SHP77 treated with DMSO at 0.1 percent for 48 hours (cell line): ENCODE data around the gene TBX21.
"Not testable (repeated sequence)": the region's sequence is repeated elsewhere in the genome, so short reads cannot be mapped to it uniquely, and the experiment has no call there.

Source experiments
- DNase-seq: peaks from one replicate; lab custom pipeline; 2025; lab: John Stamatoyannopoulos, UW

TBX21 gene

DNA sequence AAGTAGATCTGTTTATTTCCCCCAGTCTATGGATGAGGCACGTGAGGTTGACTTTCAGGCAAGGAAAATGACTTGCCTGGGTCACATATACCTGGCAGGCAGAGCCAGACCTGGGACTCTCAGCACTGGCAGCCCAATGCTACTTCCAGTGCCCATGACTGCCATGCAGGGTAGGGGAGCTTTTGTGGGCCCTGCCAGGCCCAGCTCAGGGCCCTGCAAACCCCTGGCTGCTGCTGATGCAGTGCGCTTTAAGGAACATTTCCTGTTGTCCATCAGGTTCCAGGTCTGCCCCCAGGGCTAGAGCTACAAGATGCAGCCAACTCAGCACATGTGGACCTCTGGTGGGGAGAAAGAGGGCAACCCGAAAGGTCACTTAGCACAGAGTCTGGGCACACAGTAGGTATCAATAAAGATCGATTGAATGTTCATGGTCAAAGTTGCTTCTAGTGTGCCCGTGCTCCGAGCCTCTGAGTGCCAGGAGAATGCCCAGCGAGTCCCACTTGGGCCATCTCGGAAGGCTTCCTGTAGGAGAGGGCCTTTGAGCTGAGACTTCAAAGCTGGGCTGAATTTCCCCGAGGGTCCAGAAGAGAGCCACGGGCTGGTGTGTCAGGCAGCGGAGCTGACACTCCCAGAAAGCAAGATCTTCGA is 513 bp upstream of the TBX21 start:
- no peak for DNase-seq

DNA sequence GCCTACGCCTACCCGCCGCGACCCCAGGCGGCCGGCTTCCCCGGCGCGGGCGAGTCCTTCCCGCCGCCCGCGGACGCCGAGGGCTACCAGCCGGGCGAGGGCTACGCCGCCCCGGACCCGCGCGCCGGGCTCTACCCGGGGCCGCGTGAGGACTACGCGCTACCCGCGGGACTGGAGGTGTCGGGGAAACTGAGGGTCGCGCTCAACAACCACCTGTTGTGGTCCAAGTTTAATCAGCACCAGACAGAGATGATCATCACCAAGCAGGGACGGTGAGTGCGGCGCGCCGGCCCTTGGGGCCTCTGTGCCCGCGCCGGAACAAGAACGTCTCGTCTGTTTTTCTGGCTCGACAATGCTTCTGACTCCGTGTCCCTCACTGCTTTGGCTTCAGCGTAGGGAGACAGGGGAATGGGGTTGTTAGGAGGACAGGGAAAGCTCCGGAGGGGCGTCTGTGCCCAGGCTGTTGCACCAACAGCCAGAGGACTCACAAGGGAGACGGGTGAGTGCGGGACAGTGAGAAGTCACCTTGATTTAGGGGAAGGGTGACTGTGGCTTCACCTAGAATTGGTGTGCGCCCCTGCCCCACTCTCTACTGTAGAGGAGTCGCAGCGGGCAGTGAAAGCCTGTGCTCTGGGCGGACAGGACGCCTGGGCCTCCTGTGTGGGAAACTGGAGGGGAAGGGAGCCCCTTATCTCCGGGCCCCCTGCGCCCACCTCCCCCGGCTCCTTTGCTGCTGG is 806 bp downstream of the TBX21 start:
- DNase-seq, result no peak

DNA sequence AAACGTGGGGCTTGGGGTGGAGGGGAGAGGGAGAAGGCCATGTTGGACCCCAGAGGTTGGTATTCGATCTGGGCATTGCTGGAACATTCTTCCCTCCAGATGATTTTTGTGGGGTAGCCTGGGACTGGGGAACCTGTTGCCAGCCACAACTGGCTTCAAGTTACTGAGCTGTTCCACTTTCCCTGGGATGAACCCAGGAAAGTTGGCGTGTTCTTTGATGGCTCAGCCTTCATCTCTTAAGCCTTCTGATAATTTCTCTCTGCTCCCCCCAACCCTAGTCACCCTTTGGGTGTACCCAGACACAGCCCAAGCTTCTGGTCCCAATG is 2.1 kb downstream of the TBX21 start:
- no peak for DNase-seq

DNA sequence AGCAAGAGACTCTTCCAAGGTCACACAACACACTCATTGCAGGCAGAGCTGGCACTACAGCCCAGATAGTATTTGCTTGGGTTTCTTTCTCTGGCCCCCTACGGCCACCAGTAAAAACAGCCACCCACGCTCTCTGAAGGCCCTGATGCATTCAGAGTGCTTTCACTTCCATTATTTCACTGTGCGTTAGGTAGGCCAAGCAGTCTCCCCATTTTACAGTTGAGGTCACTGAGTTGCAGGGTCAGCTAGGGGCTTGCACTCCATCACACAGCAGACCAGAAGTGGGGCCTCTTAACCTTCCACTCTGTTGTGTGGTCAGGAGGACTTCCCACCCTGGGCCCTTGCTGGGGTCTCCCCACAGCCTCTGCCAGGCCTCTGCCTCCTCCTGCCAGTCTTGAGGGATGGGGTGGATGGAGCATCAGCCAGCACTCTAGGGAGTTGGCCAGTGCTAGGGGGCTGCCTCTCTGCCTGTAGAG is 2.5 kb downstream of the TBX21 start:
- no peak for DNase-seq

DNA sequence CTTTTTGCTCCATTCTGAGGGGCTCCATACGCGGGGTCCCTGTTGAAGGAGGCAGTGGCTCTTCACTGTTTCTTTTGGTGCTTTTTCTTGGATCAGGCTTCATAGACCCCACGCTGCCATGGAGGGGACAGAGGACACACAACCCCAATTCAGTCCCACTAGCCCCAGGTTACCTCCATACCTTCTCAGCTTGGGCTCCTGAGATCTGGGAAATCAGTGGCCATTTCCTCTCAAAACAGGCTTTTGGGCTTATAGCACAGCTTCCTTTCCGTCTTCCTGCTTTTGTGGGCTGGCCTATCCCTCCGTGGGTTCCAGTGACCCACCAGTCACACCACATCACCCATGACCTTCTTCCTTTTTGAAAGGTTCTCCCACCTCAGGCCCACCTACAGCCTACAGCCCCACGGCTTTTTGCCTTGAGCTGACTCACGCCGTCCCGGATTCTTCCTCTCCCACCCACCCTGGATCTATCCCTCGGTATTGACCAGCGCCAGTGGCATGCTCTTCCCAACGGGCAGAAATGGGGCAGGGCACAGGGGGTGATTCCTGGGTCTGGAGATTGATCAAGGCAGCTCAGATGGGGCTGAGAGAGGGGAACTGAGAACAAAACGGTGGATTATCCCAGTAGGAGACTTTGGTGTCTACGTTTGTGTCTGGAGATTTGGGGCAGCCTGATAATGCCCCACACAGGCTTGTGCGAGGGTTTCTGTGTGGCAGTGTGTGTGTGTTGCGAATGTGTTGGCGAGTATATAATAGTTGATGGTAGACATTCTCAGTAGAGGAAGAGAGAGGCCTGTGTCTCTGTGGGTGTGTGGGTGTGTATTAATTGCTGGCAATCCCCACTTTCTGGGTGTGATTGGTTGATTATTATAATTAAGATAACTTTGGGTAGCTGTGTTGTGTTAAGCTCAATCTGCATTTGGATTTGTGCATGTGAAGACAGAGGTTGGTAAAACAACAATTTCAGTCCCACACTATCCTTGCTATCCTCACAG is 3.8 kb downstream of the TBX21 start:
- no peak for DNase-seq

DNA sequence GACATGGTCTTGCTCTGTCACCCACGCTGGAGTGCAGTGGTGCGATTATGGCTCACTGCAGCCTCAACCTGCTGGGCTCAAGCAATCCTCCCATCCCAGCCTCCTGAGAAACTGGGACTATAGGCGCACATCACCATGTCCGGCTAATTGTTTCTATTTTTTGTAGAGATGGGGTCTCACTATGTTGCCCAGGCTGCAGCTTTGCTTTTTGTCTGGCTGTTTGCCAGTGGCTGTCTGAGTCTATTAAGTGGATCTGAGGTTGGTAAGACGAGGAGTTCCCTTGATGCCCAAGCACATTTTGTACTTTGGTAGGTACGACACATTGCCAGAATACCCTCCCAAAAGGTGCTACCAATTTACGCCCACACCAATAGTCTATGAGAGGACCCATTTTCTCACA is 5.1 kb downstream of the TBX21 start:
- DNase-seq, result no peak

DNA sequence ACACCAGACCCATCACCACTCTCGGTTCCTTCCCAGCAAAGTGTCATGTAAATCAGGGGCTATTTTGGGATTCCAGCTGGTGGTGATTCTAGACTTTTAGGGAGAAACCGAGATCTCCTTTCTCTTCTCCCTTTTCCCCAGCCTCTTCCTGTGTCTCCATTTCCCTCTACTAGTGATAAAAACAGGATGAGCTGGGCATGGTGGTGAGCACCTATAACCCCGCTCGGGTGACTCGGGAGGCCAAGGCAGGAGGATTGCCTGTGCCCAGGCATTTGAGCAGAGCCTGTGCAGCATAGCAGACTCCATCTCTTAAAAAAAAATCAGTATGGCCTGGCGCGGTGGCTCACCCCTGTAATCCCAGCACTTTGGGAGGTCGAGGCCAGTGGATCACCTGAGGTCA is 6.1 kb downstream of the TBX21 start:
- no peak for DNase-seq

DNA sequence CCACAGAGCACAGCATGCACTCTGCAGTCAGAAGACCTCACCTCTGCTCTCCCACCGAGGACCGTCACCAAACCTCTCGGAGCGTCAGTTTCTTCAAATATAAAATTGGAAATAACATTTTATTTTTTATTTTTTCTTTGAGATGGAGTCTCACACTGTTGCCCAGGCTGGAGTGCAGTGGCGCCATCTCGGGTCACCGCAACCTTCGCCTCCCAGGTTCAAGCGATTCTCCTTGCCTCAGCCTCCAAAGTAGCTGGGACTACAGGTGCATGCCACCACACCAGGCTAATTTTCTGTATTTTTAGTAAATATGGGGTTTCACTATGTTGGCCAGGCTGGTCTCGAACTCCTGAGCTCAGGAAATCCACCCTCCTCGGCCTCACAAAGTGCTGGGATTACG is 6.9 kb downstream of the TBX21 start:
- not testable (repeated sequence) for DNase-seq

DNA sequence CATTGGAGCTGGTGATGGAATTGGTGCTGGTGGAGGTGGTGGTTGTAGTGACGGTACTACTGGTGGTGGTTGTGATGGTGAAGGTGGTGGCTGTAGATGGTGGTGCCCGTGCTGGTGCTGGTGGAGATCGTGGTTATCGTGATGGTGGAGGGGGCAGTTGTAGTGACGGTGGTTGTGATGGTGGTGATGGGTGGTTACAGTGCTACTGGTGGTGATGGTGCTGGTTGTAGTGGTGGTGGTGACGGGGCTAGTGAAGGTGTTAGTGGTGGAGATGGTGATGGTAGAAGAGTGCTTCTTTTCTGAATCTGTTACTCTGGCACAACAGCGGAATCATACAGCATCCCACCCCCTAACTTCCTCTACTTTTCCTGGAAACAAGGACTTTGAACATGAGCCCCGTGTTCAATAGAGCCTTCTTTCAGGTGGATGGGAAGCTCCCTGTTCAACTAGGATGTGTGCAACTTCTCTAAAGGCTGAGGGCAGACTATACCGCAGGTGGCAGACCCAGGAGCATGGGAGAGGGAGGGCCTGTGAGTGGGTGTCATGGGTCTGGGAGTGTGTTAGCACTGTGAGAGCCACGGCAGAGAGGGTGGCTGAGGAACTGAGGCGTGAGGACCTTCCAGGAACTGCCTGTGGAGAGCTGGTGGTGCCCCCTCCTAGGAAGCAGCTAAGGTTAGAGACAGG is 8.2 kb downstream of the TBX21 start:
- DNase-seq, result no peak

DNA sequence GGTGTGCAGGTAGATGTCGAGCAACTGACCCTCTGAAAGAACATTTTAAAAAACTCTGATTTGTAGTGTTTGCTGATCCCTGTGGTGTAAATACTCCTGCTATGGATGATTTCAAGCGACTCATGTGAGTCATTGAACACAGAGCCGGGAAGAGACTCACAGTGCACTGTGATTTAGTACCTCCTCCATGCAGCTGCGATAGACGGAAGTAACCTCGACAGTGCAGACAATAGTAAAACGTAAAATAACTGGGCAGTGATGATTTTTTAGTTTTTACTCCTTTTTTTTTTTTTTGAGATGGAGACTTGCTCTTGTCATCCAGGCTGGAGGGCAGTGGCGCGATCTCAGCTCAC is 8.7 kb downstream of the TBX21 start:
- DNase-seq, result no peak

DNA sequence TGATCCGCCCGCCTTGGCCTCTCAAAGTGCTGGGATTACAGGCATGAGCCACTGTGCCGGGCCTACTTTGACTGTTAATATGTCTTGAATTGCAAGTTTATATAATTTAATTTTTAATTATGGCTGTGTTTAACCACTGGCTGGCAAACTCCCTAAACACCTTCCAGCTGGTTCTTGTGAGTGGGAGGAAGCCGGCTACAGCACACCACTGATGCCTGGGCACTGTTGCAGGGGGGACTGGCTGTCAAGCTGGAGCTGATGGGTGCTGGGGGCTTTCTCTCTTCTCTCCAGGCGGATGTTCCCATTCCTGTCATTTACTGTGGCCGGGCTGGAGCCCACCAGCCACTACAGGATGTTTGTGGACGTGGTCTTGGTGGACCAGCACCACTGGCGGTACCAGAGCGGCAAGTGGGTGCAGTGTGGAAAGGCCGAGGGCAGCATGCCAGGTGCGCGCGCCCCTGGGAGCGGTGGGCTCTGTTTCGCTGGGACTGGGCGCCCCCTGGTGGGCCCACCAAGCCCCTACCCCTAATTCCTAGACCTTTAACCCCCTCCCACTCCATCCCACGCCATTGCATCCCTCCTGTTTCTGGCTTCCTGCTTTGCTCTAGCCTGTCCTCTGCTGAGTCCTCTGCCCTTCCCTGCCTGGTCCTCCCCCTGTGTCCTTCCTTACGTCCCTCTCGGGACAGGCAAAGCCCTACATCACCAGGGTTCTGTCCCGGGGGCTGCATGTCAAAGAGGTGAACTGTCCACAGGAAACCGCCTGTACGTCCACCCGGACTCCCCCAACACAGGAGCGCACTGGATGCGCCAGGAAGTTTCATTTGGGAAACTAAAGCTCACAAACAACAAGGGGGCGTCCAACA is 9.5 kb downstream of the TBX21 start:
- peak; percentile 20 for DNase-seq

DNA sequence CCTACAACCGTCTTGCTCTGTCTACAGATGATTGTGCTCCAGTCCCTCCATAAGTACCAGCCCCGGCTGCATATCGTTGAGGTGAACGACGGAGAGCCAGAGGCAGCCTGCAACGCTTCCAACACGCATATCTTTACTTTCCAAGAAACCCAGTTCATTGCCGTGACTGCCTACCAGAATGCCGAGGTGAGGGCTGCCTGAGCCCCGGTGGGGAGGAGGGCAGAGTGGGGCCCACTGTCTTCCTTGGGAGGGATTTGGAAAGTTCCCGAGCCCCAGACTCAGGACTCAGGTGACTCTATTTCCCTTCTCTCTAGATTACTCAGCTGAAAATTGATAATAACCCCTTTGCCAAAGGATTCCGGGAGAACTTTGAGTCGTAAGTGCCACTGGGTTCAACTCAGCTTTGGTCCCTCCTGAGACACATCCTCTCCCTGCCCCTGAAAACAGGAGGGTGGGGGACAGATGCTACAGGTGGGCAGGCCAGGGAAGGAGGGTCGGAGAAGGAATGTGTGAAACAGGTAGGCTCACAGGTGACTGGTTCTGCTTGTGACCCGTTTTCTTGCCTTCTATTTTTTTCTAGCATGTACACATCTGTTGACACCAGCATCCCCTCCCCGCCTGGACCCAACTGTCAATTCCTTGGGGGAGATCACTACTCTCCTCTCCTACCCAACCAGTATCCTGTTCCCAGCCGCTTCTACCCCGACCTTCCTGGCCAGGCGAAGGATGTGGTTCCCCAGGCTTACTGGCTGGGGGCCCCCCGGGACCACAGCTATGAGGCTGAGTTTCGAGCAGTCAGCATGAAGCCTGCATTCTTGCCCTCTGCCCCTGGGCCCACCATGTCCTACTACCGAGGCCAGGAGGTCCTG is 11.4 kb downstream of the TBX21 start:
- no peak for DNase-seq

DNA sequence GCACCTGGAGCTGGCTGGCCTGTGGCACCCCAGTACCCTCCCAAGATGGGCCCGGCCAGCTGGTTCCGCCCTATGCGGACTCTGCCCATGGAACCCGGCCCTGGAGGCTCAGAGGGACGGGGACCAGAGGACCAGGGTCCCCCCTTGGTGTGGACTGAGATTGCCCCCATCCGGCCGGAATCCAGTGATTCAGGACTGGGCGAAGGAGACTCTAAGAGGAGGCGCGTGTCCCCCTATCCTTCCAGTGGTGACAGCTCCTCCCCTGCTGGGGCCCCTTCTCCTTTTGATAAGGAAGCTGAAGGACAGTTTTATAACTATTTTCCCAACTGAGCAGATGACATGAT is 12.0 kb downstream of the TBX21 start:
- no peak for DNase-seq

DNA sequence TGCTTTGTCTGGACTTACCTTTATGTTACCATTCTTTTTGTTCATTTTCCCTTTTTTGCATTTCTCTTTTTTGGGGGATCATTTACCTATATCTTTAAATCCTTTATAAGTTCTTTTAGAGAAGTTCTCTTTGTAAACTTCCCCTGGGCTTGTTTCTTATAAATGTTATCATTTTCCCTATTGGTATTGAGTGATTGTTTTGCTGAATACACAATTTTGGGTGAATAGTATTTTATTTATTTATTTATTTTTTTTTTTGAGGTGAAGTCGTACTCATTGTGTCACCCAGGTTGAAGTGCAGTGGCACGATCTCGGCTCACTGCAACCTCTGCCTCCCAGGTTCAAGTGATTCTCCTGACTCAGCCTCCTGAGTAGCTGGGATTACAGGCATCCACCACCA is 18.4 kb downstream of the TBX21 start:
- no peak for DNase-seq

DNA sequence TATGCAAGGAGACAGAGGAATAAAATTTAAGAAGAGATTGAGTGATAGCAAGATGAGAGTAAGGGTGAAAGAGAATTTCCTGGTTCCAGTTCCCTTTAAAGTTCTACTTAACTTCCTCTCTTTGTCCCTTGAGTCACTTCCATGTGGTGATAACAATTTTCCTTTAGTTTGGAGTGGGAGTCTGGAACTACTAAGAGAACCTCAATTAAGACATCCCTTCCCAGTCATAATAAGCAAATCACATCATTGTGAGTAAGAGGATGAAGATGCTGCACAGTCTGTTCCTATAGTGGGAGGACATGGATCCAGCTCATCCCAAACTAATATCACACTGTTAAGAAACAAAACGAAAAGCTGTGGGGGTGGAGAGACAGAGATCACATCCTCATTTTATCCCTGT is 24.4 kb downstream of the TBX21 start:
- no peak for DNase-seq

DNA sequence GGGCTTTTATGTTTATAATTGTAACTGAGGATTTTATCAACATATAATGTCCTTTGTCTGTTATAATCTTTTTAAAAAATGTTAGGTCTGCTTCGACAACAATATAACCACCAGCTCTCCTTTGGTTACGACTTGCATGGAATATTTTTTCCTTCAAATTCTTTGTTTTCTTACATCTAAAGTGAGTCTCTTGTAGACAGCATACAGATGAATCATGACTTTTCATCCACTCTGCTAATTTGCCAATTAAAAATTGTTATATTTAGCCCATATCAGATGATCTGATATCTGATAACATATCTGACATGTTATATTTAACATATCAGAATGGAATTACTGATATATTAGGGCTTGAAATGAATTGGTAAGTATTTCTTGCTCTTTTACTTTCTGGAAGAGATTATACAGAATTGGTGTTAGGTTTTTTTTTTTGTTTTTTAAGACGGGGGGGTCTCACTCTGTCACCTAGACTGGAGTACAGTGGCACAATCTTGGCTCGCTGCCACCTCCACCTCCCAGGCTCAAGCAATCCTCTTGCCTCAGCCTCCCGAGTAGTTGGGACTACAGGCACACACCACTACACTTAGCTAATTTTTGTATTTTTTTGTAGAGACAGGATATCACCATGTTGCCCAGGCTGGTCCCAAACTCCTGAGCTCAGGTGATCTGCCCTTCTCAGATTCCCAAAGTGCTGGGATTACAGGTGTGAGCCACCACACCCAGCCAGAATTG is 27.5 kb downstream of the TBX21 start:
- no peak for DNase-seq

DNA sequence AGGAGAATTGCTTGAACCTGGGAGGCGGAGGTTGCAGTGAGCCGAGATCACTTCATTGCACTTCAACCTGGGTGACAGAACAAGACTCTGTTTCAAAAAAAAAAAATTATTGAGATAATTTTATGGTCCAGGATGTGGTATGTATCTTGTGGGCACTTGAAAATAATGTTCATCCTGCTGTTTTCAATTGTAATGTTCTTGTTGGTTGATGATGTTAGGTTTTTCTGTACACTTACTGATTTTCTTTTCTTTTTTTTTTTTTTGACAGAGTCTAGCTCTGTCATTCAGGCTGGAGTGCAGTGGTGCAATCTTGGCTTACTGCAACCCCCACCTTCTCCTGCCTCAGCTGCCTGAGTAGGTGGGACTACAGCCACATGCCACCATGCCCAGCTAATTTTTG is 29.7 kb downstream of the TBX21 start:
- DNase-seq, result no peak

DNA sequence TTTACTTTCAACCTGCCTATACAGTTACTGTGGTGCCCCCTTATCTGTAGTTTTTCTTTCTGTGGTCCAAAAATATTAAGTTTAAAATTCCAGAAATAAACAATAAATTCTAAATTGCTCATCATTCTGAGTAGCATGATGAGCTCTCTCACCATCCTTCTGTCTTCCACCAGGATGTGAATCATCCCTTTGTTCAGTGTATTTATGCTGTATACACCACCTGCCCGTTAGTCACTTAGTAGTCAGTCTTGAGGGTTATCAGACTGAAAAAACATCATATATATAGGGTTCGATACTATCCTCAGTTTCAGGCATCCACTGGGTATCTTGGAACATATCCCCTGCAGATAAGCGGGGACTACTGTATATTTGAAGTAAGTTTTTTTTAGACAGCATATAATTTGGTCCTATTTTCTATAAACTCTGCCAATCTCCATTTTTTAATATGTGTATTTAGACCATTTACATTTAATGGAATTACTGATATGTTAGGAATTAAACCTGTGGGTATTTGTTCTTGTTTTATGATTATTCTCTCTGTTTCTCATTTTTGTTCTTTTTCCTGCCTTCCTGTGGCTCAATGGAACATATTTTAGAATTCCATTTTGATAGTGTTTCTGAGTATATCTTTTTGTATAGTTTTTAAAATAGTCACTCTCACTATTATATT is 31.0 kb downstream of the TBX21 start:
- no peak for DNase-seq

DNA sequence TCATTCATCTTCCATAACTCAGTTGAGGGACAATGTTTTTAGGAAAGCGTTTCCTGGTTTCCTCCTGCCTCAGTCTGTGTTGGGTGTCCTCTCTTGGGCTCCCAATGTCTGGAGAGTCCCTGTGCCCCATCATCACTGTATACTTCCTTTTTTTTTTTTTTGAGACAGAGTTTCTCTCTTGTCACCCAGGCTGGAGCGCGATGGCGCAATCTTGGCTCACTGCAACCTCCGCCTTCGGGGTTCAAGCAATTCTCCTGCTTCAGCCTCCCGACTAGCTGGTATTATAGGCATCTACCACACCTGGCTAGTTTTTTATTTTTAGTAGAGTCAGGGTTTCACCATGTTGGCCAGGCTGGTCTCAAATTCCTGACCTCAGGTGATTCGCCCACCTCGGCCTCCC is 40.6 kb downstream of the TBX21 start:
- DNase-seq, result not testable (repeated sequence)
